NB4 (cell line): ENCODE data around the gene FAM9C.

Source experiments
- MAX ChIP-seq: IDR thresholded peaks from 2 replicates; pipeline ENCODE4 v1.6.1; 2011; ENCODE audit warnings: low read depth, low read length
- MYC ChIP-seq: IDR thresholded peaks from 2 replicates; pipeline ENCODE4 v1.6.1; 2011; ENCODE audit warnings: low read depth, low read length
- POLR2A ChIP-seq: IDR thresholded peaks from 2 replicates; pipeline ENCODE4 v1.6.1; 2011; ENCODE audit warnings: mild to moderate bottlenecking; ENCODE audit not compliant: insufficient read length; ENCODE audit errors: extremely low read depth
- TF ChIP-seq, protein P1 (sequence below): IDR thresholded peaks from one replicate; pipeline ENCODE4 v1.5.1; 2012; ENCODE audit warnings: low read depth, low read length

DNA sequence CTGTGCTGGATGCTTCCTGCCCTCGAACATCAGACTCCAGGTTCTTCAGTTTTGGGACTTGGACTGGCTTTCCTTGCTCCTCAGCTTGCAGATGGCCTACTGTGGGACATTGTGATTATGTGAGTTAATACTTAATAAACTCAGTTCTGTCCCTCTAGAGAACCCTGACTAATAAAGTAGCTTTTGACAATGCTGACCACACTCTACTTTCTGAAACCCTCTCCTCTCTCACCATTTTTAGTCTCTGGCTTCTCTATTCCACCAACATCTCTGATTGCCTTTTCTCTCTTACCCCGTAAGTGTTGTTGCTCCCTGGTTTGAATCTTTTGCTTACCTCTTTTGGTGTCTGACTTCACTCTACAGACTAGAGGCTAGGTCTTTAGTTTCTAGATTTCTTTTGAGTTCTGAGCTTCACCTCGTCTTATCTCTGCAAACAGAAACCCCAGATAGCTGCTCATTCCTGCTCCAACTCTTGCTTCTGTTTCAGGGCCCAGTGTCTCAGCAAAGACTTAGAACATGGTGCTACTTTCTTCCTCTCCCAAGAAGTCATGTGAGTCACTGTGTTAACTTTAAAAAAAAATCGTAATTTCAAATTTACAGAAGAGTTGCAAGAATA is 58.1 kb downstream of the FAM9C start:
- TF ChIP-seq, protein P1, sequence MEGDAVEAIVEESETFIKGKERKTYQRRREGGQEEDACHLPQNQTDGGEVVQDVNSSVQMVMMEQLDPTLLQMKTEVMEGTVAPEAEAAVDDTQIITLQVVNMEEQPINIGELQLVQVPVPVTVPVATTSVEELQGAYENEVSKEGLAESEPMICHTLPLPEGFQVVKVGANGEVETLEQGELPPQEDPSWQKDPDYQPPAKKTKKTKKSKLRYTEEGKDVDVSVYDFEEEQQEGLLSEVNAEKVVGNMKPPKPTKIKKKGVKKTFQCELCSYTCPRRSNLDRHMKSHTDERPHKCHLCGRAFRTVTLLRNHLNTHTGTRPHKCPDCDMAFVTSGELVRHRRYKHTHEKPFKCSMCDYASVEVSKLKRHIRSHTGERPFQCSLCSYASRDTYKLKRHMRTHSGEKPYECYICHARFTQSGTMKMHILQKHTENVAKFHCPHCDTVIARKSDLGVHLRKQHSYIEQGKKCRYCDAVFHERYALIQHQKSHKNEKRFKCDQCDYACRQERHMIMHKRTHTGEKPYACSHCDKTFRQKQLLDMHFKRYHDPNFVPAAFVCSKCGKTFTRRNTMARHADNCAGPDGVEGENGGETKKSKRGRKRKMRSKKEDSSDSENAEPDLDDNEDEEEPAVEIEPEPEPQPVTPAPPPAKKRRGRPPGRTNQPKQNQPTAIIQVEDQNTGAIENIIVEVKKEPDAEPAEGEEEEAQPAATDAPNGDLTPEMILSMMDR: no peak
- TF ChIP-seq POLR2A (no peak), MAX (no peak), MYC (no peak)
